Transverse colon (tissue), 4 donors: ENCODE data around the gene SEC22C.

Experiments
- CTCF ChIP-seq, 5 experiments: fragments of 200-600 bp in 3 of 5; fragments of 450-650 bp in 2 of 5; sonication (generic) in 3 of 5; IDR thresholded peaks; 1 replicate in 2 of 5; 2 replicates in 3 of 5; pipeline ENCODE4 v1.5.1; 2016 to 2017; ENCODE audit warnings: antibody characterized with exemption in 5 of 5, inconsistent platforms in 3 of 5, mild to moderate bottlenecking in 2 of 5, moderate library complexity in 1 of 5
- EP300 ChIP-seq: sonication (generic); formaldehyde crosslinking; IDR thresholded peaks from one replicate; pipeline ENCODE4 v1.6.1; 2017; ENCODE audit warnings: antibody characterized with exemption, low read depth
- POLR2AphosphoS5 ChIP-seq, 3 donors: sonication (generic); formaldehyde crosslinking; IDR thresholded peaks; one replicate each; pipeline ENCODE4 v1.6.1; 2016; ENCODE audit warnings: antibody characterized with exemption in 3 of 3

DNA sequence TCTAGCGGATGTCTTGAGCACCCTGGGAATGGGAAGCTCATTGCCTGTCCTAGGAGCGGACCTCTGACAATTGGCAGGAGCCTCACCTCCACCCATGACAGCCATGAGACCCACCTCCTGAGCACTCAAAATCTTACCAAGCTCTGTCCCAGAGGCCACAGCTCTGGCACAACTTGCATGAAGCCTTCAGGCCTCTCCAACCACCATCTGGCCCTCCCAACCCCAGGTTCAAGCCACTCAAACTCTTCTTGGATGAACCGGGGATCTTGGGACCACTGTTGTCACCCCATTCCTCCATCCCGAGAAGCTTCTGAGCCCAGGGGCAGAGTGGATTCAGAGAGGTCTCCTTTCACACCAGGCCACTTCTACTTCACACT is 77.8 kb downstream of the SEC22C start:
- TF ChIP-seq CTCF (IDR thresholded peaks at IDR 0.05) (no peak), EP300 (no peak), POLR2AphosphoS5 (IDR thresholded peaks at IDR 0.05) (no peak)
